ENCODE data around the gene SORCS2. TPM values are rescaled to one million over a fixed set of nuclear protein-coding genes. Genes with fewer than 3 reads are reported as not detected.

The SORCS2 gene
- total RNA-seq, 3 donors from 2014 or later = 0.66 to 1.3 (median 0.80) TPM

DNA sequence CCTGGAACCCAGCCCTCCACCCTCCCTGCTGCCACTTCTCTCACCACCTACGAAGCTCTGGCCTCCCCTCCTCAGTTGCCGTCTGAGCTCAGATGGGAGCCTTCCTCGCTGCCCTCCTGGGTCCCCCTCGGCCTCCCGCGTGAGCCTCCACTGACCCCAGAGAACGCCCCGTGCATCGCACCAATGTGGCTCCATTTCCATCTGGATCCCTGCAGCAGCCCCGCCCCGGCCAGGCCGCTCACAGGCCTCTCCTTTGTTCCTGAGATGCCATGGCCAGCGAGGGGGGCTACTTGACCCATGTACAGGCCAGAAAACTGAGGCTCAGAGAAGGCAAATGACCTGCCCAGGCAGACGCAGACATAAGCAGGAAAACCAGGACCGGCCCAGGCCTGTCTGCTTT lies 484.7 kb downstream of the SORCS2 start:
- H3K9me3 ChIP-seq = peaks cover 0 to 2% of the 10 kb centered on the region in 2 donors
- no peaks in the 10 kb centered on the region for H3K27me3 ChIP-seq
- H3K27ac ChIP-seq = peak overlapping the region in 1 of 2 donors; percentile 17
- intact Hi-C loops (cut with DNase I; ENCODE audit: low total_unique reads) = loop anchor here (5.0 kb wide), 1 partner anchor 1245 kb away; no protein-coding TSS in a partner anchor
- no peaks in the 10 kb centered on the region for H3K4me1 ChIP-seq
- no peak overlapping the region for H3K4me3 ChIP-seq
- no peak for DNase-seq (ENCODE audit: low spot score in 2 of 2)
- H3K36me3 ChIP-seq = no peaks in the 10 kb centered on the region
- TF ChIP-seq POLR2AphosphoS5 (IDR thresholded peaks at IDR 0.05) (no peak), POLR2A (IDR thresholded peaks at IDR 0.05) (no peak)
- TF ChIP-seq, protein P1, sequence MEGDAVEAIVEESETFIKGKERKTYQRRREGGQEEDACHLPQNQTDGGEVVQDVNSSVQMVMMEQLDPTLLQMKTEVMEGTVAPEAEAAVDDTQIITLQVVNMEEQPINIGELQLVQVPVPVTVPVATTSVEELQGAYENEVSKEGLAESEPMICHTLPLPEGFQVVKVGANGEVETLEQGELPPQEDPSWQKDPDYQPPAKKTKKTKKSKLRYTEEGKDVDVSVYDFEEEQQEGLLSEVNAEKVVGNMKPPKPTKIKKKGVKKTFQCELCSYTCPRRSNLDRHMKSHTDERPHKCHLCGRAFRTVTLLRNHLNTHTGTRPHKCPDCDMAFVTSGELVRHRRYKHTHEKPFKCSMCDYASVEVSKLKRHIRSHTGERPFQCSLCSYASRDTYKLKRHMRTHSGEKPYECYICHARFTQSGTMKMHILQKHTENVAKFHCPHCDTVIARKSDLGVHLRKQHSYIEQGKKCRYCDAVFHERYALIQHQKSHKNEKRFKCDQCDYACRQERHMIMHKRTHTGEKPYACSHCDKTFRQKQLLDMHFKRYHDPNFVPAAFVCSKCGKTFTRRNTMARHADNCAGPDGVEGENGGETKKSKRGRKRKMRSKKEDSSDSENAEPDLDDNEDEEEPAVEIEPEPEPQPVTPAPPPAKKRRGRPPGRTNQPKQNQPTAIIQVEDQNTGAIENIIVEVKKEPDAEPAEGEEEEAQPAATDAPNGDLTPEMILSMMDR (IDR thresholded peaks at IDR 0.05) = no peak

DNA sequence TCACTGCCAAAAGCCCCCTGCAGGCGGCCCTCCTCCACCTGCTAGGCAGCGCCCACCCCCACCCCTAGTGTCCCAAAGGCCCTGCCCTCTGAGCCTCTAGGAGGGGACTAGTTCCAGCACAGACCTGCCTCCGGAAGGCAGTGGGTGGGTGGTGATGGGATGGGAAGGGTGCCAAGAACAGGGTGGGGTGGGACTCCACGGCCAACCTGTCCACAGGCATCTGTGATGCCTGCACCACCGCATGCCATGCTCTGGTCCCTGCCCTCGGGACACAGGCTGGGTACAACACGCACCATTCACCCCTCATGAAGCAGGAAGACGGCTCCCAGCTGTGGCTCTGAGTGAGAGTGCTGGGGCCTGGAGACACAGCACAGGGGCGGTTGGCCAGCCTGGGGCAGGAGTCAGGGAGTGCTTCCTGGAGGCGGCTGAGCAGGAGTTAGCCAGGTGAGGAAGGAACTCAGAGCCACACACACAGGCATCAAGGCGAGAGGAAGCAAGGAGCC lies 485.5 kb downstream of the SORCS2 start:
- H3K4me1 ChIP-seq = no peaks in the 10 kb centered on the region
- intact Hi-C loops (cut with DNase I; ENCODE audit: low total_unique reads) = loop anchor here (5.0 kb wide), 1 partner anchor 1246 kb away; no protein-coding TSS in a partner anchor
- H3K4me3 ChIP-seq = no peak overlapping the region
- H3K27me3 ChIP-seq = no peaks in the 10 kb centered on the region
- TF ChIP-seq POLR2A (IDR thresholded peaks at IDR 0.05) (no peak), POLR2AphosphoS5 (IDR thresholded peaks at IDR 0.05) (no peak)
- TF ChIP-seq, protein P1 (IDR thresholded peaks at IDR 0.05) = no peak
- peaks cover 2 to 8% of the 10 kb centered on the region in 2 donors for H3K9me3 ChIP-seq
- no peak overlapping the region for H3K27ac ChIP-seq
- no peaks in the 10 kb centered on the region for H3K36me3 ChIP-seq
- DNase-seq (ENCODE audit: low spot score in 2 of 2) = peak in 1 of 2 donors; percentile 72

DNA sequence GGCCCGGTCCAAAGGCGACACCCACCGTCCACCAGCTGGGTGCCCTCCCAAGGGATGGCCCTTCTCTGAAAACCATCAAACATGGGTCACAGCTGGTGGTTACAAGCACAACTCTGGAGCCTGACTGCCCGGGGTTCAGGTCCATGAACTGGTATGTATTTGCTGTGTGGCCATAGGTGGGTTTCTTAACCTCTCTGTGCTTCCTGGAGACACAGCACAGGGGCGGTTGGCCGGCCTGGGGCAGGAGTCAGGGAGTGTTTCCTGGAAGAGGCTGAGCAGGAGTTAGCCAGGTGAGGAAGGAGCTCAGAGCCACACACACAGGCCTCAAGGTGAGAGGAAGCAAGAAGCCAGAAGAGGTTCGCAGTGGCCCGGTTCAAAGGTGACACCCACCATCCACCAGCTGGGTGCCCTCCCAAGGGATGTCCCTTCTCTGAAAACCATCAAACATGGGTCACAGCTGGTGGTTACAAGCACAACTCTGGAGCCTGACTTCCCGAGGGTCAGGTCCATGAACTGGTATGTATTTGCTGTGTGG lies 486.0 kb downstream of the SORCS2 start:
- peaks cover 6 to 13% of the 10 kb centered on the region in 2 donors for H3K9me3 ChIP-seq
- DNase-seq (ENCODE audit: low spot score in 2 of 2) = no peak
- no peaks in the 10 kb centered on the region for H3K27me3 ChIP-seq
- TF ChIP-seq POLR2A (IDR thresholded peaks at IDR 0.05) (no peak), POLR2AphosphoS5 (IDR thresholded peaks at IDR 0.05) (no peak)
- TF ChIP-seq, protein P1 (IDR thresholded peaks at IDR 0.05) = no peak
- no peak overlapping the region for H3K4me3 ChIP-seq
- no peak overlapping the region for H3K27ac ChIP-seq
- intact Hi-C loops (cut with DNase I; ENCODE audit: low total_unique reads) = loop anchor here (5.0 kb wide), 1 partner anchor 1246 kb away; no protein-coding TSS in a partner anchor
- H3K4me1 ChIP-seq = no peaks in the 10 kb centered on the region
- no peaks in the 10 kb centered on the region for H3K36me3 ChIP-seq

DNA sequence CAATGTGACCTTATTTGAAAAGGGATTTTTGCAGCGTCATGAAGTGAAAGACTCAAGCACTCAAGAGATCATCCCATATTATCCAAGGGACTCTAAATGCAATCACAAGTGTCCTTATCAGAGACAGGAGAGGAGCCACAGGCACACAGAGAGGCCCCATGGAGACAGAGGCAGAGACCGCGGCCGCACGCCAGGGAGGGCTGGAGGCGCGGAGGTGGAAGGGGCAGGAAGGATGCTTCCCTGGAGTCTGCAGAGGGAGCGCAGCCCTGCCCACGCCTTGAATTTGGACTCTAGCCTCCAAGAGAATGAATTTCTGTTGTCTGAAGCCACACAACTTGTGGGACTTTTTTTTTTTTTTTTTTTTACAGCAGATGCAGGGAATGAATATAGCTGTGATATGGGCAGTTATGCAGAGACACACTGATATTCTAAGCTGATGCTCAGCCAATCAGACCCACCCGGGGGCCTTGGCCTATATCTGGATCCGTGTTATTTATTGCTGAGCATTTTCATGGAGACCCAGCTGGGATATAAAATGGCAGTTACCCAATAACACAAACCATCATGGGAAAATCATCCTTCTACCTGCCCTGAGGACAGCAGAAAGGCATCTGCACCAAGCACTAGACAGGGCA lies 487.2 kb downstream of the SORCS2 start:
- no peaks in the 10 kb centered on the region for H3K4me1 ChIP-seq
- peaks cover 6 to 19% of the 10 kb centered on the region in 2 donors for H3K9me3 ChIP-seq
- H3K36me3 ChIP-seq = no peaks in the 10 kb centered on the region
- TF ChIP-seq, protein P1 (IDR thresholded peaks at IDR 0.05) = no peak
- no peak for TF ChIP-seq POLR2AphosphoS5 (IDR thresholded peaks at IDR 0.05)
- TF ChIP-seq POLR2A (IDR thresholded peaks at IDR 0.05) = no peak
- no peaks in the 10 kb centered on the region for H3K27me3 ChIP-seq
- H3K4me3 ChIP-seq = no peak overlapping the region
- H3K27ac ChIP-seq = no peak overlapping the region
- peak in 1 of 2 donors; percentile 34 for DNase-seq (ENCODE audit: low spot score in 2 of 2)
- intact Hi-C loops (cut with DNase I; ENCODE audit: low total_unique reads) = loop anchor here (5.0 kb wide), 1 partner anchor 1247 kb away; no protein-coding TSS in a partner anchor

DNA sequence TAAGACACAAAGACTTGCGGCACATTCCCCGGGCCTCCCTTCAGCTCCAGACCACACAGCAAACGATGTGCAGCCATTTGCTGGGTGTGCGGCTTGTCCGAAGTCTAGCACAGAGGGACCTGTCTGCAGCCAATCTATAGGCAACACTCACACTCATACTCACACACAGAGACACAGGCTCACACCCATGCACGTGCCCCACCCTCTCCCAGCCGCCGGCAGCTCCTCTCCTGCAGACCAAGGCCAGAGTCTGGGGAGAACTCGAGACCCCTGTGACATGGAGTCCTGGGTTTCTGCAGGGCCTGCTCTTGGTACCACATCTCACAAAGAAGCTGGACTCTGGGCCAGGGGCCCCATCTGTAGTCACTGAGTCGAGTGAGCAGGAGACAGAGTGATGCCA lies 487.8 kb downstream of the SORCS2 start:
- intact Hi-C loops (cut with DNase I; ENCODE audit: low total_unique reads) = no loop called here
- Histone ChIP-seq H3K4me1 (no peaks in the 10 kb centered on the region), H3K36me3 (no peaks in the 10 kb centered on the region), H3K4me3 (no peak overlapping the region), H3K27me3 (no peaks in the 10 kb centered on the region), H3K27ac (no peak overlapping the region), H3K9me3 (peaks cover 6 to 19% of the 10 kb centered on the region in 2 donors)
- TF ChIP-seq POLR2AphosphoS5 (IDR thresholded peaks at IDR 0.05) (no peak), POLR2A (IDR thresholded peaks at IDR 0.05) (no peak)
- TF ChIP-seq, protein P1 (IDR thresholded peaks at IDR 0.05) = no peak
- DNase-seq (ENCODE audit: low spot score in 2 of 2) = no peak

Data from breast epithelium (tissue), 4 donors.